Stimulated activated CD4-positive, alpha-beta T cell treated with anti-CD3 and anti-CD28 coated beads, Interleukin-1b, Interleukin-23, amount 100 ng/mL, for 1 hour (primary cell): ENCODE data around the gene NPRL2.

Experiments
- DNase-seq, 2 donors: peaks; one replicate each; pipeline ENCODE4 v3.0.0-alpha.2; 2020; ENCODE audit warnings: low read depth in 2 of 2

Gene NPRL2

GRCh38 chr3:50350213-50350526 lies 405 bp downstream of the NPRL2 start:
- no peak for DNase-seq

- DNase-seq: peak in 1 of 2 donors; percentile 50
Observed at GRCh38 chr3:50347187-50347813, 3.3 kb downstream of the NPRL2 start.

- peak in 1 of 2 donors; percentile 47 for DNase-seq
Observed at GRCh38 chr3:50345586-50346234, 4.9 kb downstream of the NPRL2 start, which contains the start of gene ZMYND10. Gene ZMYND10, minus strand, starts transcription at chr3:50345732. Its CDS starts 153 bp downstream, at chr3:50345579.

- no peak for DNase-seq
Observed at GRCh38 chr3:50345008-50345407, 5.6 kb downstream of the NPRL2 start.

- DNase-seq: no peak
Observed at GRCh38 chr3:50342813-50343633, 7.6 kb downstream of the NPRL2 start.

- no peak for DNase-seq
Observed at GRCh38 chr3:50341996-50342650, 8.5 kb downstream of the NPRL2 start.

- no peak for DNase-seq
Observed at GRCh38 chr3:50341537-50341936, 9.0 kb downstream of the NPRL2 start.

- DNase-seq: no peak
Observed at GRCh38 chr3:50340448-50341329, 9.9 kb downstream of the NPRL2 start, which contains the start of gene RASSF1. Gene RASSF1, minus strand, starts transcription at chr3:50340836. Its CDS starts 31 bp downstream, at chr3:50340805.

GRCh38 chr3:50340147-50340447 lies 10.5 kb downstream of the NPRL2 start:
- DNase-seq: no peak

- no peak for DNase-seq
Observed at GRCh38 chr3:50339485-50340146, 11.0 kb downstream of the NPRL2 start.

GRCh38 chr3:50338965-50339364 lies 11.6 kb downstream of the NPRL2 start:
- no peak for DNase-seq

GRCh38 chr3:50337175-50337861 lies 13.3 kb downstream of the NPRL2 start:
- peak; percentile 76 to 84 for DNase-seq

GRCh38 chr3:50336452-50337174 lies 14.0 kb downstream of the NPRL2 start:
- no peak for DNase-seq

- DNase-seq: no peak
Observed at GRCh38 chr3:50334339-50335075, 16.1 kb downstream of the NPRL2 start.

GRCh38 chr3:50333744-50334328 lies 16.7 kb downstream of the NPRL2 start:
- no peak for DNase-seq

GRCh38 chr3:50331364-50331907 lies 19.1 kb downstream of the NPRL2 start:
- no peak for DNase-seq

GRCh38 chr3:50330330-50330729 lies 20.2 kb downstream of the NPRL2 start:
- DNase-seq: no peak
